NOMO-1 treated with dmso at 0.1 percent for 144 hours (cell line): ENCODE results near the gene BACH2.

Experiments used
- DNase-seq: peaks from one replicate; lab custom pipeline; 2025; ENCODE audit not compliant: unreplicated experiment; lab: John Stamatoyannopoulos, UW

Gene BACH2

GRCh38 chr6:89951574-89952104 is 345.0 kb downstream of the BACH2 start:
- no peak for DNase-seq

DNA sequence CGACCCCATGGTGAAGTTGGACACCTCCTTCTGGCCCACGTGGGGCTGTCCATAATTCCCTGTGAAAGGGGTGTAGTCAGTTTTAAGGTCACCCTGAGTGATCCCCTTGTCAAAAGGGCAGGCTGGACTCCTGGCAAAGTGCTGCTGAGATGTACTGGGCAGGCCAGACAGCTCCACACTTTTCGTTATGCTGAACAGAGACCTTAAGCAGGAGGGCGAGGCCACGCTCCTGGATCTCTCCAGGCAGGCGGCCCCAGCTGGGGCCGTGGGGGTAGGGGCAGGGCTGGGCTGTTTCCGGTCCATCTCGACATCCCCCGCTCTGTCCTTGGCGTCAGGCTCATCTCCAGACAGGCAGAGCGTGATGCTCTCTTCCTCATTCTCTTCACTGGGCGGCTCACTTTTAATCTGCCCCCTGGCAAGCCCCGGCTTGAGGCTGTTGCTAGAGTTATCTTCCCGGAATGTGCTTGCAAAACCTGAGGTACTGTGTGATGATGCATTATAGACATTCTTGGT is 345.7 kb downstream of the BACH2 start:
- peak; percentile 22 for DNase-seq

- DNase-seq, result no peak
Measured at GRCh38 chr6:89950446-89950845, 346.2 kb downstream of the BACH2 start.

DNA sequence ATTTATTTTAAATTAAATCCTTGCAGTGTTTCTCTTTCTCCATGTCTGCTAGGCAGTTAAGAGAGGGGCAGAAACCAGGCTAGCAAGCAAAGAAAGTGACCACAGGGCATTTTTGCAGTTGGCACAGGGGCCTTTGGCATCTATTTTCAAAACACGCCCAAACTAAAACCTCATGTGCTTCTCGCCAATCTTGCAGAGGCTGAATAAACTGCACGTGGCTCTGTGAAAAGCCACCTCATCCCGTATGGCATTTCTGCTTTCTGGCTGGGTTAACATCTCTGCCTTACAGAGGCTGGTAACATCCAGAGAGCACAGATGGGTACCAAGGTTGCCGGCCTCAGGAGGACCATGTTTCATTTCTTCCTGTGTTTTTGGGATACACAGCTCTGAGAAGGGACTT is 347.8 kb downstream of the BACH2 start:
- no peak for DNase-seq

DNA sequence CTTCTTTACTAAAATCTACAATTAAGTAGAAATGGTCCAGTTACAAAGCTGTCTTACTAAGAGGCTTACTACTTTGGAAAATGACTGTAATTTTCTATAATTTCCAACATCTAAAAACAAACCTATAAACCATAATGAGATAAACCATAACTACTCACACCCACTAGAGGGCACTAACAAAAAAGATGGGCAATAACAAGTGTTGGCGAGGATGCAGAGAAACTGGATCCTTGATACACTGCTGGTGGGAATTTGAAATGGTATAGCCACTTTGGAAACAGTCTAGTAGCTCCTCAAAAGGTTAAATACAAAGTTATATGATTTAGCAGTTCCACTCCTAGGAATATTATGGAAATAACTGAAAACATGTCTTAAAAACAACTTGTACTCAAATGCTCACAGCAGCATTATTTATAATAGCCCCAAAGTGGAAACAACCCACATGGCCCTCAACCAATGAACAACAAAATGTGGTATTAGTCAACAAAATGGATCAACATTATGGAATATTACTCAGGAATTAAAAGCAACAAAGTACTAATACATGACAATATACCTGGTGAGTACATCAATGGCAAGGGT is 351.7 kb downstream of the BACH2 start:
- DNase-seq, result no peak

GRCh38 chr6:89944181-89944755 is 352.4 kb downstream of the BACH2 start:
- DNase-seq, result no peak

GRCh38 chr6:89942601-89943000 is 354.0 kb downstream of the BACH2 start:
- DNase-seq, result no peak

DNA sequence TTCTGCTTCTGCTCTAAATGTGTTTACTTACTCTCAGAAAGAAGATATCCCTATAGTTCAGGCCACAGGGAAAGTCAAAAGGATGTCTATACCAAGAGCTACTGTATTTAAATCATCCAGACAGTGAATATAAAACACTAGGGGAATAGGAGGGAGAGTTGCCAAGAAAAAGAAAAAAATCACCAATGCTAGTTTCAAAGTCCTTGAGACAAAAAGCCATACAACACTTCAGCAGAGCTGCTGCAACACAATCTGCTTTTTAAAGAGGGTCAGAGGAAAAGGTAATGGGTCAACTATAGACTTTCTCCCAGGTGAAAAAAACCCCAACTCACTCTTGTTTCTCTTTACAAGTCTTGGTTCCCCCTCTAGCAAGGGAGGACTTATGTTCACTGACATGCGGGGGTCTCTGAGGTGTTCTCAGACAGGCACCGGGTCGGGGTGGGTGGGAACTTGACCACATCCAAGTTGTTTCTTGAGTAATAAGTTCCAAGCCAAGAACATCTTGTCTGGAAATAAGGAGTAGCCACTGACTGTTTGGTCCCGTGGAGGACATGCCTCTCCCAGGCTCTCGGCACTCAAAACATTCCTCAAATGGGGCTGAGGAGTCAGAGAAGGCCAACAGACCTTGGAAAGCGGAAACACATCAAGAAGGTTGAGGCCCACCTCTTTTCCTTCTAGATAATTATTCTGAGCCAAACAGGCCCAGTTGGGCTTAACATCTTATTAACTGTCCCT is 354.7 kb downstream of the BACH2 start:
- DNase-seq, result no peak

DNA sequence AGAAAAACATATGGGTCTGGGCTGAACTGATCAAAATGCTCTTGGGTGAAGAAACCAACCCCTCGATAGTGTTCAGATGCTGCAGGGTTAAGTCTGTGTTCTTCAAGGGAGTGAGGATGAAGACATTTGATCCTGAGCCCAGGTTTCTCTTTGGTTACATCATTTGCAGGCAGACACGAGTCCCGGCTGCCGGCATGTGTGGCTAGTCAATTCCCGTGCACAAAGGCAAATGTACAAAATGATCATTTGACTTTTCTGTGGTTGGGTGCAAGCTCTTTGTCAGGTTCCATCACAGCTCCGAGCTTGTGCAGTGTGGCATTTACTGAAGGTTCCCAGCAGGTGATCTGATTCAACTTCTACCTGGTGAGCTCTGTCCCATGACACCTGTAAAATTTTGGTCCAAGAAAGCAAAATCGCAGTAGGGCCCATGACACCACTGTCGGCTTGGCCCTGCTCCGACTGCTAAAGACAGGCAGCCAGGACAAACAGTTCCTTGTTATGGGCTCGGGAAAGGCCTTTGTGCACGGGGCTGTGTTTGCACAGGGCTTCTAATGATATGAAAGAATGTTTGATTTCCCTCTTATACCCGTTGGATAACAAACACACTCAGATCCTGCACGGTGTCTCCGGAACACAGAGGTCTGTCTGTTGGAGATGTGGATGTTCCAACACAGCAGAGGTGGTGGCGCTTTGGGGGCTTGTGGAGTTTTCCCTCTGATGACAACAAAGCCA is 355.4 kb downstream of the BACH2 start:
- no peak for DNase-seq

GRCh38 chr6:89940225-89941027 is 356.2 kb downstream of the BACH2 start:
- DNase-seq, result peak; percentile 7

GRCh38 chr6:89939144-89939543 is 357.5 kb downstream of the BACH2 start:
- DNase-seq, result no peak

DNA sequence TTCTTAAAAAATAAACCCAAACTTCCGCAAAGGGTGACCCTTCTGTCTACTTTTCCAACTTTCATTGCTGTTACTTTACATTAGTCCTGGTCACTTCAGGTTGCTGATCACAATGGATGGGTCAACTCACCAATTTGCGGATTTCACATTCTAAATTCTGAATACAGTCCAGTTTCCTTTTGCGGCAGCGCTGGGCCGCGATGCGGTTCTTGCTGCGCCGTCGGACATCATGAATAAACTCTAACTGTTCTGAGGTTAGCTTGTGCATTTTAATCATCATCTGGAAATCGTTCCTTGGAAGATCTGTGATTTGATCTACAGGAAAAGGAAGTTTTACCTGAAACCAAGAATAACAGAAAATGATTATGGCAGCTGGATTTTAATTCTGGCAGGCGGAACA is 358.6 kb downstream of the BACH2 start:
- DNase-seq, result no peak

GRCh38 chr6:89936177-89936576 is 360.5 kb downstream of the BACH2 start:
- DNase-seq, result no peak

GRCh38 chr6:89934685-89935366 is 361.8 kb downstream of the BACH2 start:
- no peak for DNase-seq

DNA sequence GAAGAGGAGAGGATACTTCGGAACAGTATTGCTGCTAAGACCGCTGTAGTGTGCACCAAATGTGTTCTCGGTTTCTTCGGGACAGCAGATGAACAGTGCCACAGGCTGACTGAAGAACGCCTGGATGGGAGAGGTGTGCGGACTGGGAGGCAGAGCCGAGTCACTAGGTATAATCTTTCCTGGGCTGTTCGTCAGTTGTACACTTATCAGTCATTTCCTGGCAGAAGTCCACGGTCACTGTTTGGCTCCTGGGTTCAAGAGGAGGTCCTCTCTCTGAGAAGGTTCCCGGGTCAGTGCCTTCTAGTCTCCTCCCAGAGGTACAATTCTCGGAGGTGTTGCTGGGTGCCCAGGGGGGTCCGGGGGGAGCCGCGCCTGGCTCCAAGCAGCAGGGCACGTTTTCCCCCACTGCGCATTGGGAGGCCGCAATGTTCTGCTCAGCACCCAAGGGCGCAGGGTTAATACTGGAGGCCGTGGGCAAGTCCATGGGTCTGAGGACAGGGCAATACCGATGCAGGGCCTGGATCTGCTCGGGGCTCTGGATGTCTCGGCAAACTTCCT is 364.3 kb downstream of the BACH2 start:
- no peak for DNase-seq

DNA sequence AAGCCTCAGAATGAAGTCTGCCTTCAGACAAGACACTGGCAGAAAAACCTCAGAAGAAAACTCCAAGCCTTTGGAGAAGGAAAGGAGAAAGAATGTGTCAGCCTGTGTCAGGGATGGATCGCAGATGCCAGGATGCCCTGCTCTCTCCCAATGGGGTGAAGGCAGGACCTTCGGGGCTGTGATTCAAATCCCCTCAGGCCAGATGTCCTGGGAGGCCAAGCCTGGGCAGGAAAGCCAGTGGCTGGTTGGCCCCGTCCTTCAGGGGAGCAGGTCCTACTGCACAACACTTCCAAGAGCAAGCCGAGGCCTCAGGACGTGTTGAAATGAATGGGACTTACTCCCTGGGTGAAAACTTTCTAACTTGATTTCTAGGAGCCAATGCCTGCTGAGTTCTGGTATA is 365.9 kb downstream of the BACH2 start:
- DNase-seq, result no peak

- DNase-seq, result no peak
Measured at GRCh38 chr6:89928604-89929003, 368.0 kb downstream of the BACH2 start.

DNA sequence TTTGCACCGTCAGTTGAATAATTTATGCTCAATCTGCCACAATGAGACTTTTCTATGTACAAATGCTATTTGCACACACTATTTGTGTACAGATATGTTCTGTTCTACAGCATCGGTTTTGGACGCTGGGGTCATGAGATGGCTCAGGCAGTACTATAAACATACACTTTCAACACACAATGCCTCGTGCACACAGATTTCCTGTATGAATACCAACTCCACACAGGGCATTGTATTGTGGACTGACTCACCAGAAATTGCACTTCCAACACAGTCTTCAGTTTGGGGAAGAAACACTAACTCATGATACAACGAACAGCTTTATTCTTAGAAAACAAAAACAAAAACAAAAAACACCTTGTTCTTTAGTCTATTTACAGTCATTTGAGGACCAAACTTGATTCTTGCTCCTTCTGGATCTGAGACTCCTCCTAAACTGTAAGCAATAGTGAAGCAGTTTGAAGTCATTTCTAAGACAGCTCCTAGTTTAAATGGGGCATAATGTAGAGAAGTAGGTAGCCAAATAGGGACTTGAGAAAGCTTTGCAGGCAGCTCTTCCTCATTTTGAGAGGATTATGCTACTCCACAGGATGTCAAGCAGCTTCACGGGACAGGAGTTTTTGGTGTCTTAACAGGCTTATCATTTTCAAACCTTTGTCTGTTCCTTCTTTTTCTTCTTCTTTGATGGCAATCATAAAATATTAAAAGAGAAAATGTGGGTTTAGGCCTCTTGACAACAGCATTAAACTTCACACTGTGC is 368.7 kb downstream of the BACH2 start:
- DNase-seq, result peak; percentile 23

DNA sequence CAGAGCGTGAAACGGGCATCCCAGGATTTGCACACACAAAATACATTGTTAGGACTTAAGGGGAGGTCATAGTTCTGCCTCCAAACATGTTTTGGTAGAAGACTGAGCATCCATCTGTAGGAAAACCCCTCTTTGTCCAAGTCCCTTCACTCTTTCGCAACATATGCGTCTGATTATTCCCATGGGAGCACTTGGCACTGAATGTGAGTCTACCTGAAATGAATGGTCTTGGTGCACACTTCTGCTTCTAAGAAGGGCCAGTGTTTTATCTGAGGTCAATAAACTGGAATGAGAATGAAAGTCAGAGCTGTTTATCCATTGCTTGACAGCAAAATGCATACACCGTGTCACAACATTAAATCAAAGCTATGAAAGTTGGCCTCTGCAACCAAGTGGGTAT is 369.4 kb downstream of the BACH2 start:
- no peak for DNase-seq
